Pons (tissue), 1 donor: Measurements from ENCODE around the gene EHBP1.
"Not testable (repeated sequence)": the region's sequence is repeated elsewhere in the genome, so short reads cannot be mapped to it uniquely, and the experiment has no call there.

Experiments
- DNase-seq: peaks from one replicate; pipeline ENCODE4 v3.0.0-alpha.2; 2016; ENCODE audit warnings: low spot score

Gene EHBP1

DNA sequence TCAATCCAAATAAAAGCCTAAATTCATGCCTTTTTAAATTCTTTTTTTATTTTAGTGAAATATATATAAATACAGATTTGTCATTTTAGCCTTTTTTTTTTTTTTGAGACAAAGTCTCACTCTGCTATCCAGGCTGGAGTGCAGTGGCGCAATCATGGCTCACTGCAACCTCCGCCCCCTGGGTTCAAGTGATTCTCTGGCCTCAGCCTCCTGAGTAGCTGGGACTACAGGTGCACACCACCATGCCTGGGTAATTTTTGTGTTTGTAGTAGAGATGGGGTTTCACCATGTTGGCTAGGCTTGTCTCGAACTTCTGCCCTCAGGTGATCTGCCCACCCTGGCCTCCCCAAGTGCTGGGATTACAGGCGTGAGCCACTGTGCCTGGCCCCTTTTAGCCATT lies 368.9 kb downstream of the EHBP1 start:
- DNase-seq = not testable (repeated sequence)

DNA sequence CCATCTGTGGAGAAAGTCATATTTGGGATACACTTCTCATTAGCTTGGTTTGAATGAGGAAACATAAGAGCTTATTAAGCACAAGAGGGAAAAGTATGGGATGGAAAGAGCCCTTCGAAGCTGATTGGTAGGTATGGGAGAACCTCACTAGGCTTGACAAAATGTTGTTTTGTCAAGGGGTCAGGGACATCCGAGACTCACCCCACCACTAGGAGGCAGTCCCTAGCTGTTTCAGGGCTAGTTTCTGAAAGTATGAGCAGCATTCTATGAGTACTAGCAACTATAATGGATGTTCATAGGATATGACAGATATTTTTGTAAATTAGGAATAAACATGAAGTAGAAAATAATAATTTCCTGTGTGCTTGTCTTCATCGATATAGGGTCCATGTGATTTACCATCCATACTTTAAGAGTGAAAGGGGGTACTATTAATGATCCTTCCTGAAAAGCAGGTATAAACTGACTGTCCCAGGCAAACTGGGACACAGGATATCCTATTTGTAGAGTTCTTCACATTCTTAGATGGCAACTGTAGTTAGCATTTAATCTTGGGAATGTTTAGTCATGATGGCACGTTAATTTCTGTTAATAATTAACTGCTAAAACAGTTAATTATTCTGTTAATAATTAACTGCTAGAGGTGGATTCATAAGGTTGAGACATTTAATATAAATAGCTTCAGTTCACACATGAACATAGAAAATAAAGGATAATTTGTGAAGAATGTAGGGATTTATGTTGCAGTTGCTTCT lies 373.5 kb downstream of the EHBP1 start:
- no peak for DNase-seq

DNA sequence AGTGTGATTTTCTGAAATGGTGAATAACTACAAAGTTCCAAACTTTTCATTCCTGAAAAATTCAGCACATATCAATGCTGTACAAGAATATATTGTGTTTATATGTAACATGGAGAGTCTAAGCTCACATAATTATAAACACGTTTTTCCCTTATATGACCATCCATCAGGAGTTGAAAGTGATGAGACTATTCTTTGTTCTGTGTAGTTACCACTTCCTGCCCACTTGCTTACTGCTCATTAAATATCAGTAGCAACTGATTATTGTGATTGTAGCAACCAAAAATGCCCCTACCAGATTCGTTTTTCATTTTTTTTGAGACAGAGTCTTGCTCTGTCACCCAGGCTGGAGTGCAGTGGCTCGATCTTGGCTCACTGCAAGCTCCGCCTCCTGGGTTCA lies 375.9 kb downstream of the EHBP1 start:
- no peak for DNase-seq

DNA sequence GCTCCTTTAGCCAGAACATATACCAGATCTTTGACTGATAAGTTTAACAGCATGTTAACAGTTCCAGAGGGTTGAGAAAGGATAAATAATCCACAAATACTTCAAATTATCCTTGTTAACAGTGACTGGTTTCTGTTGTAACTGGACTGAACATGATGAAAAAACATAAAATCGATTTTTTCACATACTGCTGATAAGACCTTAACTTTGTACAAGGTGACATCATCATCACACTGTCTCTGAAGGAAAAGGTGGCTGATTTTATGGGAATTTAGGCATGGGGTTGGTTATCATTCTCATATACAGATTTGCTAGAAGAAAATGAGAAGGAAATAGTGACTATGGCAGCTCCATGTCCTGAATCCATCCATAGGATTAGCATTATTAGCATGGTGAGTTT lies 381.2 kb downstream of the EHBP1 start:
- DNase-seq = no peak

GRCh38 chr2:63092401-63092800 lies 386.9 kb downstream of the EHBP1 start:
- DNase-seq = no peak

- no peak for DNase-seq
Measured at GRCh38 chr2:63092857-63093256, 387.3 kb downstream of the EHBP1 start.

DNA sequence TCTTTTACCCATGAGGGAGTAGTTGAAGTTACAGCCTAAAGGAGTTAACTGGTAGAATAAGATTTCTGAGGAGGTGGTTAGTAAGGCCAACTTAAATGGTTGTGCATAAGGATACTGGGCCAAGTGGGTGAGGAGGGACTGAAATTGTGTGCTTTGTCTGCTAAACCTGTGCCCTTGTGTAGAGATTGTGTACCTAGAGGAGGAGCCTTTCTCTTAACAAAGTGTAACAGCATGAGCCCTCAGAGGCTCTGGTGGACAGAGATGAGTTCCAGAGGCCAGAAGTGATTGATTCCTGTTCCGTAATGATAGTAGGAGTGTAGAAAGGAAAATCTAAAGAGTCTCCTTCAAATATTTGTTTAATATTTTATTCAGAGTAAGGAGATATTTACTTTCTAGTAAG lies 388.0 kb downstream of the EHBP1 start:
- no peak for DNase-seq
